Neural crest cell (in vitro differentiated cells): ENCODE measurements around the gene TRMT2A. TPM values are rescaled to one million over a fixed set of nuclear protein-coding genes. Genes with fewer than 3 reads are reported as not detected.

Source experiments
- DNase-seq: peaks from one replicate; pipeline ENCODE4 v3.0.0; 2021; ENCODE audit warnings: low read depth, mixed read lengths, low spot score
- H3K27ac Mint-ChIP-seq: one replicate; pipeline ENCODE4 v1.8.0; 2021; ENCODE audit warnings: mild to moderate bottlenecking, mixed read lengths; ENCODE audit not compliant: unreplicated experiment
- H3K27me3 Mint-ChIP-seq: 2 replicates; pipeline ENCODE4 v1.8.0; 2021; ENCODE audit warnings: low read depth, mild to moderate bottlenecking, mixed read lengths
- H3K36me3 Mint-ChIP-seq: 2 replicates; pipeline ENCODE4 v1.8.0; 2021; ENCODE audit warnings: low read depth, mild to moderate bottlenecking, mixed read lengths
- H3K4me1 Mint-ChIP-seq: 2 replicates; pipeline ENCODE4 v1.8.0; 2021; ENCODE audit warnings: mixed read lengths
- H3K4me3 Mint-ChIP-seq: one replicate; pipeline ENCODE4 v1.8.0; 2021; ENCODE audit warnings: mild to moderate bottlenecking, mixed read lengths
- H3K9me3 Mint-ChIP-seq: 2 replicates; pipeline ENCODE4 v1.8.0; 2021; ENCODE audit warnings: mixed read lengths
- CTCF ChIP-seq: fragments of 200-600 bp; sonication (generic); conservative IDR thresholded peaks from 2 replicates; pipeline ENCODE4 v1.5.0; 2021; ENCODE audit warnings: antibody characterized with exemption, mild to moderate bottlenecking
- total RNA-seq: library from RNA; stranded (reverse); gene quantifications from 2 replicates; pipeline ENCODE4 v1.2.1, GENCODE V29; 2021

TRMT2A gene
- total RNA-seq, 1 donor from 2014 or later, result 77.7 TPM

- Mint-ChIP-seq H3K36me3 (peaks cover 37% of the 10 kb centered on the region), H3K27ac (no peak overlapping the region)
Measured at GRCh38 chr22:20091690-20092476, 25.1 kb downstream of the TRMT2A start.

GRCh38 chr22:20090730-20091240, 26.2 kb downstream of the TRMT2A start:
- Mint-ChIP-seq H3K4me1 (no peaks in the 10 kb centered on the region), H3K36me3 (peaks cover 27% of the 10 kb centered on the region), H3K27me3 (no peaks in the 10 kb centered on the region), H3K9me3 (no peaks in the 10 kb centered on the region), H3K4me3 (no peak overlapping the region), H3K27ac (no peak overlapping the region)
- DNase-seq, result no peak
- no peak for TF ChIP-seq CTCF

More at GRCh38 chr22:20091690-20092476, 25.1 kb downstream of the TRMT2A start:
- no peaks in the 10 kb centered on the region for H3K9me3 Mint-ChIP-seq
- no peak overlapping the region for H3K4me3 Mint-ChIP-seq
- TF ChIP-seq CTCF, result no peak
- H3K4me1 Mint-ChIP-seq, result no peaks in the 10 kb centered on the region
- H3K27me3 Mint-ChIP-seq, result no peaks in the 10 kb centered on the region
- DNase-seq, result no peak

GRCh38 chr22:20089977-20090729, 26.9 kb downstream of the TRMT2A start:
- peaks cover 21% of the 10 kb centered on the region for H3K36me3 Mint-ChIP-seq

GRCh38 chr22:20089226-20089976, 27.6 kb downstream of the TRMT2A start:
- Mint-ChIP-seq H3K36me3 (peaks cover 20% of the 10 kb centered on the region), H3K4me3 (no peak overlapping the region), H3K27me3 (no peaks in the 10 kb centered on the region), H3K9me3 (no peaks in the 10 kb centered on the region), H3K27ac (no peak overlapping the region), H3K4me1 (peaks cover 12% of the 10 kb centered on the region)
- no peak for DNase-seq
- TF ChIP-seq CTCF, result no peak

More at GRCh38 chr22:20089977-20090729, 26.9 kb downstream of the TRMT2A start:
- Mint-ChIP-seq H3K27me3 (no peaks in the 10 kb centered on the region), H3K4me3 (no peak overlapping the region), H3K9me3 (no peaks in the 10 kb centered on the region), H3K4me1 (peaks cover 4% of the 10 kb centered on the region), H3K27ac (no peak overlapping the region)
- no peak for DNase-seq
- no peak for TF ChIP-seq CTCF

GRCh38 chr22:20088263-20088648, 28.8 kb downstream of the TRMT2A start:
- Mint-ChIP-seq H3K27me3 (no peaks in the 10 kb centered on the region), H3K36me3 (peaks cover 16% of the 10 kb centered on the region), H3K4me3 (no peak overlapping the region)

More at GRCh38 chr22:20088263-20088648, 28.8 kb downstream of the TRMT2A start:
- Mint-ChIP-seq H3K27ac (no peak overlapping the region), H3K4me1 (peaks cover 23% of the 10 kb centered on the region), H3K9me3 (no peaks in the 10 kb centered on the region)
- DNase-seq, result no peak
- no peak for TF ChIP-seq CTCF
